Loucy (cell line): ENCODE data around the gene LTF.

Experiments used
- EZH2phosphoT487 ChIP-seq: fragments of 200-600 bp; IDR thresholded peaks from 2 replicates; pipeline ENCODE4 v1.6.1; 2018; ENCODE audit warnings: antibody characterized with exemption, mild to moderate bottlenecking, moderate library complexity, borderline replicate concordance
- TF ChIP-seq, protein P1 (sequence below): fragments of 200-600 bp; sonication (generic); conservative IDR thresholded peaks from 2 replicates; pipeline ENCODE4 v1.5.1; 2014; ENCODE audit warnings: mild to moderate bottlenecking, antibody characterized with exemption, low read length

DNA sequence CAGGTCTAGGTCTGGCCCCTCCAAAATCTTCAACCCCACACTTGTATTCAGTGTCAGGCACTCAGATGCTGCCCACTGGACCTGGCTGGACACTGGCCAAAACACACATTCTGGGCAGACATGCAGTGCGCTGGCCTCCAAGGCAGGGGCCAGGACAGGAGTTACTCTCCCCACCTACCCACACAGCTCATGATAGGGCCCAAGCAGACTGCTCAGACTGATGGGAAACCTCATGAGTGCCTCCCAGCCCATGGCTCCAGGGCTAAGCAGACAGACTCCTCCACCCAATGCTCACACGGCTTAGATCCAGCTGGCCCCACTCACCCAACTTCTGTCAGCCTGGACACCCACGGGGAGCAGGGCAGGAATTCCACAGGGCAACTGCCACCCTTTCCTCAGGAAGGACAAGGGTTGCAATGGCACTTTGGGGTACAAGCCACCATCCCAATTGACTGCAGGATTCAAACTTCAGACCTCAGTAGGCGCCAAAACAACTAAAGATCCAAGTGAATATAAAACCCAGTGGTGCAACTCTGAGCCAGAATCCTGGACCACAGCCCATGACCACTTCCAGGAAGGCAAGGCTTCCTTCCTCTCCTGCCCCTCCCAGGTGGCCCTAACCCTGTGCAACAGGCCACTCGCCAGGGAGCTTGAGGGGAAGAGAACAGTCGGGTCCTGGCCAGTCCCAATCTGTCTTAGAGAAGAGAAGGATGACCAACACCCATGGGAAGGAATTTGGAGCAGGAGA, 1.4 kb downstream of the LTF start:
- TF ChIP-seq, protein P1, sequence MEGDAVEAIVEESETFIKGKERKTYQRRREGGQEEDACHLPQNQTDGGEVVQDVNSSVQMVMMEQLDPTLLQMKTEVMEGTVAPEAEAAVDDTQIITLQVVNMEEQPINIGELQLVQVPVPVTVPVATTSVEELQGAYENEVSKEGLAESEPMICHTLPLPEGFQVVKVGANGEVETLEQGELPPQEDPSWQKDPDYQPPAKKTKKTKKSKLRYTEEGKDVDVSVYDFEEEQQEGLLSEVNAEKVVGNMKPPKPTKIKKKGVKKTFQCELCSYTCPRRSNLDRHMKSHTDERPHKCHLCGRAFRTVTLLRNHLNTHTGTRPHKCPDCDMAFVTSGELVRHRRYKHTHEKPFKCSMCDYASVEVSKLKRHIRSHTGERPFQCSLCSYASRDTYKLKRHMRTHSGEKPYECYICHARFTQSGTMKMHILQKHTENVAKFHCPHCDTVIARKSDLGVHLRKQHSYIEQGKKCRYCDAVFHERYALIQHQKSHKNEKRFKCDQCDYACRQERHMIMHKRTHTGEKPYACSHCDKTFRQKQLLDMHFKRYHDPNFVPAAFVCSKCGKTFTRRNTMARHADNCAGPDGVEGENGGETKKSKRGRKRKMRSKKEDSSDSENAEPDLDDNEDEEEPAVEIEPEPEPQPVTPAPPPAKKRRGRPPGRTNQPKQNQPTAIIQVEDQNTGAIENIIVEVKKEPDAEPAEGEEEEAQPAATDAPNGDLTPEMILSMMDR: no peak
- TF ChIP-seq EZH2phosphoT487: no peak
